ENCODE measurements around the gene SYDE2.
A peak's percentile ranks its signal among the peaks of the same experiment; 100 is the strongest.
"Not testable (repeated sequence)": the region's sequence is repeated elsewhere in the genome, so short reads cannot be mapped to it uniquely, and the experiment has no call there.

Gene SYDE2, protein sequence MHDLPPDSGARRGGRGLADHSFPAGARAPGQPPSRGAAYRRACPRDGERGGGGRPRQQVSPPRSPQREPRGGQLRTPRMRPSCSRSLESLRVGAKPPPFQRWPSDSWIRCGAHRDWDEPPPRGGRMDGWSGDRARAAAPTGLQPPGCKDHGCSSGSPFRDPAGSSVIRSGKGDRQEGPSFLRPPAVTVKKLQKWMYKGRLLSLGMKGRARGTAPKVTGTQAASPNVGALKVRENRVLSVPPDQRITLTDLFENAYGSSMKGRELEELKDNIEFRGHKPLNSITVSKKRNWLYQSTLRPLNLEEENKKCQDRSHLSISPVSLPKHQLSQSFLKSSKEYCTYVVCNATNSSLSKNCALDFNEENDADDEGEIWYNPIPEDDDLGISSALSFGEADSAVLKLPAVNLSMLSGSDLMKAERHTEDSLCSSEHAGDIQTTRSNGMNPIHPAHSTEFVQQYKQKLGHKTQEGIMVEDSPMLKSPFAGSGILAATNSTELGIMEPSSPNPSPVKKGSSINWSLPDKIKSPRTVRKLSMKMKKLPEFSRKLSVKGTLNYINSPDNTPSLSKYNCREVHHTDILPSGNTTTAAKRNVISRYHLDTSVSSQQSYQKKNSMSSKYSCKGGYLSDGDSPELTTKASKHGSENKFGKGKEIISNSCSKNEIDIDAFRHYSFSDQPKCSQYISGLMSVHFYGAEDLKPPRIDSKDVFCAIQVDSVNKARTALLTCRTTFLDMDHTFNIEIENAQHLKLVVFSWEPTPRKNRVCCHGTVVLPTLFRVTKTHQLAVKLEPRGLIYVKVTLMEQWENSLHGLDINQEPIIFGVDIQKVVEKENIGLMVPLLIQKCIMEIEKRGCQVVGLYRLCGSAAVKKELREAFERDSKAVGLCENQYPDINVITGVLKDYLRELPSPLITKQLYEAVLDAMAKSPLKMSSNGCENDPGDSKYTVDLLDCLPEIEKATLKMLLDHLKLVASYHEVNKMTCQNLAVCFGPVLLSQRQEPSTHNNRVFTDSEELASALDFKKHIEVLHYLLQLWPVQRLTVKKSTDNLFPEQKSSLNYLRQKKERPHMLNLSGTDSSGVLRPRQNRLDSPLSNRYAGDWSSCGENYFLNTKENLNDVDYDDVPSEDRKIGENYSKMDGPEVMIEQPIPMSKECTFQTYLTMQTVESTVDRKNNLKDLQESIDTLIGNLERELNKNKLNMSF

DNA sequence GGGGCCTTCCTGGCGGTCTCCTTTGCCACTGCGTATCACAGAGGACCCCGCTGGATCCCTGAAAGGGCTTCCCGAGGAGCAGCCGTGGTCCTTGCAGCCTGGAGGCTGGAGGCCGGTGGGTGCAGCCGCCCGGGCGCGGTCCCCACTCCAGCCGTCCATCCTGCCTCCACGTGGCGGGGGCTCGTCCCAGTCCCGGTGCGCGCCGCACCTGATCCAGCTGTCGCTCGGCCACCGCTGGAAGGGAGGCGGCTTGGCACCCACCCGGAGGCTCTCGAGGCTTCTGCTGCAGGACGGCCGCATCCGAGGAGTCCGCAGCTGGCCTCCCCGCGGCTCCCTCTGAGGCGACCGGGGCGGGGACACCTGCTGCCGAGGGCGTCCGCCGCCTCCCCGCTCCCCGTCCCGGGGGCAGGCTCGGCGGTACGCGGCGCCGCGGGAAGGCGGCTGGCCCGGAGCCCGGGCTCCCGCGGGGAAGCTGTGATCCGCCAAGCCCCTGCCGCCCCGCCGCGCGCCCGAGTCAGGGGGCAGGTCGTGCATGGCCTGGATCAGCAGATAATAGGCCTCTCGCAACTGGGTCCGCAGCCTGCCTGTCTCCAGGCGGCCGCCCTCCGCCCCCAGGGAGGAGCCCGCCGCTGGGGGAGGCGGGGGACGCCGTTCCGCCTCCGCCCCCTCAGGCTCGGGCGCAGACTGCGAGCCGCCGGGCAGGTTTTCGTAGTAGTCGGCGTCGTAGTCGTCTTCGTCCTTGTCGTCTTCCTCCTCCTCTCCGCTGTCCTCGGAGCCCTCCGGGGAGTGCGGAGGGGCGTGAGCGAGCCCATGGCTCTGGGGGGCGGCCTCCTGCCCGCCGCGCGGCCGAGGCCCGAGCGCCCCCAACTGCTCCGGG, at the start of gene SYDE2:
TSS of gene SYDE2 (minus strand) at position 554 of the 877 bp plus-strand sequence. CDS start at position 534, 20 bp downstream.
- DNase-seq, result peak; percentile 69 to 77

DNA sequence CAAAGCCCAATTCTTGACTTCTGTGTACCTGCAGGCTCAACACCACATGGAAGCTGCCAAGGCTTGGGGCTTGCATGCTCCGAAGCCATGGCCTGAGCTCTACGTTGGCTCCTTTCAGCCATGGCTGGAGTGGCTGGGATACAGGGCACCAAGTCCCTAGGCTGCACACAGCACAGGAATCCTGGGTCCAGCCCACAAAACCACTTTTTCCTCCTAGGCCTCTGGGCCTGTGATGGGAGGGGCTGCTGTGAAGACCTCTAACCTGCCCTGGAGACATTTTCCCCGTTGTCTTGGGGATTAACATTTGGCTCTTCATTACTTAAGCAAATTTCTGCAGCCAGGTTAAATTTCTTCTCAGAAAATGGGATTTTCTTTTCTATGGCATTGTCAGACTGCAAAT, 48.2 kb upstream of the SYDE2 start:
- DNase-seq, result not testable (repeated sequence)

DNA sequence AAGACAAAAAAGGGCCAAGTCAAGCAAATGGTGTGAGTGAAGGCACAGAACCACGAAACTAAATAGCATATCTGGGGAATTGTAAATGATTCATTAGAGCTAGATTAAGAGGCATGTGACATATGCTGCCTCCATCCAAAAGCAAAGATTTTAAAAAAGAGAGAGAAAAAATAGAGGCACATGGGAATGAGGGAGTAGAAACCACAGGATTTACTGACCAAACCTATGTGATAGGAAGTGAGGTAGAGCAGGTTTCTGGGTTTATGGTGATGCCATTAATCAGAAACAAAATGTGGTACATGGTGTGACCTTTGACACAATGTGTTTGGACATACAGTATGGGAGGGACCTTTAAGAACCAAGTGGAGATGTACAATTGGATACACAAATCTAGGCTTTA, 45.1 kb upstream of the SYDE2 start:
- no peak for DNase-seq

DNA sequence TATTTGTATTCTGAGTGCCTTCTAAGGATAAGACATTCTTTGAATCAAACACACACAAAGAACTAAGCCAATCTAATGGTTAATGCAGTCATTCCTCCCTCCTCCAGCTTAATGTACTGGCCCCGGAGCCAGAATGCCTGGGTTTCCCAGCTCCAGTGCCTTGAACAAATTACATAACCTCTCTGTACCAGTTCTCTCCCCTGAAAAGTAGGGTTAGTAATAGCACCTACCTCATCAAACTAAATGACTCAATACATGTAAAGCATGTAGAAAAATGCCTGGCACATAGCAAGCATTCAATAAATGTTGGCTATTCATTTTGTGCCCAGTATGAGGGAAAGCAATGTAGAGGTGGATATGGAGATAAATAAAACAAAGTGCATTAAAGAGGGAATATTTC, 44.6 kb upstream of the SYDE2 start:
- DNase-seq, result no peak

DNA sequence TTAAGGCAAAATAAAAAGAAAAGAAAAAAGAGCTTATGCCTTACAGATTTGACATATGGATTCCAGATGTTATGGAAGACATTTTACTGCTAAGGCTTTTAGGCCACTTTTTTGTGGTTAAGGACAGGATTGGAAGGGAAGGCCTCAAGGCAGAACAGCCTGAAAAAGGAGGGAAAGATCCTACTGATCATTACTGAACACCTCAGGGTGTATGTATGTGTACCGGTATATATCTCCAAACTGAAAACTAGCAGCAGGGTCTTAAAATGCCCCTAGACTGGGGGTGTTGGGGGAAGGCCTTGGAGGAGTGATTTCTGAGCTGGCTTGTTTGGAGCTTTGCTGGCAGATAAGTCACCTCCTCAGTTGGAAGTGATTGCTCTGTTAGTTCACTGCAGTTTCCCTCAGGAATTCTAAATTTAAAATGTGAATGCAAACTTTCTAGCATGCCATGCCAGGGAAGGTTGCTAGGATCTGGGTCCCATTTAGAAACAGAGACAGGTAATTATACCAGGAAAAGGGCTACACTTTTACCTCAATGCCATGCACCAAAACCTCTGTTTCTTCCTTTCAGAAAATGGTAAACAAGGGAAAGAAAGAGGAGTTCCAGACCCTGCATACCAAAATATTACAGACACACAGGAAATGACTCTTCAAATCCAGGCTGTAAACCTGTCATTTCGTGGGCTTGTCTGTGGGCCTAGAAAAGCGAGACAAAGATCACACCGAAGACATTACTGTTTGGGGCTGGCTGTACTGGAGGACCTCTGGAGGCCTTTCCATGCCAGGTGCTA, 43.6 kb upstream of the SYDE2 start:
- no peak for DNase-seq

DNA sequence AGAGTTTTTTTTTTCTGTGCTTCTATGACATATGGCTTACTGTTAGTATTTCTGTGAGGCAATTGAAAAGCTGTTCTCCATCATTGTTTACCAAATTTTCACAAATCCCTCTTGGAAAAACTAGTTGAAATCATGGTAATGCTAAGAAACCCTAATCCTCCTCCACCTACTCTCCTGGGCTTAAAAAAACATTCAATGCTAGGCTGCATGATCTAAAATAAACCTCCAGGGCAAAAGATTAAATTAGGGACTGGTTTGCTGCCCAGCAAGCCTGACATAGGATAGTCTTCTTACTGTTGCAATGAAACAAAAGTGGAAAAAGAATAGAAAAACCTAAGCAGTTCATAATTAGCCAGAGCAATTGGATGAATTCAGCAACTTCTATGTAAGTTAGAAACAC, 42.6 kb upstream of the SYDE2 start:
- DNase-seq, result no peak

DNA sequence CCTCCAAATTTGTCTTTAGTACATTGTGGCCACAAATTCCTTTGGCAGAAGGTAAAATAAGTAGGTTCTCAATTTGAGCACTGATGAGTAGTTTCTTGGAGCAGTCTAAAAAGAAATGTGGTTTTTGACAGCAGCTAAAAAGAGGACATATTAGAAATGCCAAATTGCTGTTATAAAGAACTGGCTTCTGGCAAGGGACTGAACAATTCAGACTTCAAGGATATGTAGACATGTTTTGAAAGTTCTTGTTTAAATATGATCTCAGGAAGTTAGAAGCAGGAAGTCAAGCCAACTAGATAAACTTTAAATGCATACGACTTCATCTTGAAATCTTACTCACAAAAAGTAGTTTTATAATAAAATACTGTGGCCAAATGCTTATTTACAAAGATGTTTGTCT, 39.8 kb upstream of the SYDE2 start:
- no peak for DNase-seq

DNA sequence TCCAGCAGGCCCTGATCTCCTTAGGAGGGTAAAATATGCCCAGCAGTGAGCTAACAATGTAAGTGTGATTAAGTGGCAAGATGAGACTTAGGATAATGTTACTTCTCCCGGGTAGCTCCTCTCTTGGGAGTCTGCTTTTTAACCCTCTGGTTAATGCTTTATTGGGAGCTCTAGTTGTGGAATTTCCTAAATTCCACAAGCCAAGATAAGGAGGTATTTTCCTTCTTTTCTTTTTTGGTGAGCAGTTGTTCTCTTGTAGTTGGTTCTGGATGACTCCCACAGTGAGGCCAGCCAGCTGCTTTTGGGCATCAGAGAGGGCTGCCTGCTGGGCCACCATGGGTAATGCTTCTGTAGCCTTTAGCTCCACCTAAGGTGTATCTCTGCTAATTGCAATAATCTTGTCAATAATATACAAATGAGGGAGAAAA, 39.4 kb upstream of the SYDE2 start:
- DNase-seq, result no peak

DNA sequence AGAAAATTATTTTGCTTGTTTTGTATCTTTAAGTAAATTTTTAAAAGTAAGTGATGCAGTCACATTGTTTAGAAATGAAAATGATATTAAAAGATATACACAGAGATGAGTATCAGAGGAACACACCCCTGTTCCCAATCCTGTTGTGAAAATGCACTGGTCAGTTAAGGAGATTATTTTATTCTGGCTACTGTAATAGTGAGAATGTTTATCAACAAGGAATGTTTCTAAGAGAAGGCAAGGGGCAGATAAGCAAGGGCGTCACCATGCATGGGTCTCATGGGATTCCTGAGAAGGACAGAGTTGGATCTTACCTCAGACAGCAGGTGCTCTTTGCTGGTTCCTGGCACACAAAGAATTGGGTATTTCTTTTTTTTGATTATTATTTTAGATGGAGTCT, 36.8 kb upstream of the SYDE2 start:
- no peak for DNase-seq

DNA sequence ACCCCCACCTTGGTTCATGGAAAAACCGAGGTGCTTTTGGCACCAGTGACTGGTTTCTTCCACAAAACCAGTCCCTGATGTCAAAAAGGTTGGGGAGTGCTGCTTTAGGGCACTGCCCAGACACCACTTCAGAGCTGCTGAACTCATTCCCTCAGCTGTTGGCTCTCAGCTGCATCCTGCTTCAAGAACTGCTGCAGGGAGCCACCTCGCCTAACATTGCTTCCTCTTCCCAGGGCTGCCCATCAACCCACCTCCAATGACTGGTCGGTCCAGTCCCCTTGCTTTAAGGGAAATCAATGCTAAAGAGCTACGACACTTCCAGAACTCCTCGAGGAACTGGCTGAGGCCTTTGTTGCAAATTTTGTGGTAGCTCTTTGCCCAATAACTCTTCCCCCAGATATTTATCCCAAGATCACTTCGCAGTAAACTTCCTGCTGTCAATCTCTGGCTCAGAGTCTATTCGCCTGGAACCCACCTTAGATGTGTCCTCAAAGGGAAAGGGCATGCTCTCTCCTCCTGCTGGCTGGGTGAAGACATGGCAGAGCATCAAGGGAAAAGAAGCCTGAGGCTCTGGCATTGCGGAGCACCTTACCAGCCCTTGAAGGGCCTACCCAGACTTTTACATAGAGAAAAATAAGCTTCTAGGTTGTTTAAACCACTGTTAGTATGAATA, 29.6 kb upstream of the SYDE2 start:
- DNase-seq, result no peak

DNA sequence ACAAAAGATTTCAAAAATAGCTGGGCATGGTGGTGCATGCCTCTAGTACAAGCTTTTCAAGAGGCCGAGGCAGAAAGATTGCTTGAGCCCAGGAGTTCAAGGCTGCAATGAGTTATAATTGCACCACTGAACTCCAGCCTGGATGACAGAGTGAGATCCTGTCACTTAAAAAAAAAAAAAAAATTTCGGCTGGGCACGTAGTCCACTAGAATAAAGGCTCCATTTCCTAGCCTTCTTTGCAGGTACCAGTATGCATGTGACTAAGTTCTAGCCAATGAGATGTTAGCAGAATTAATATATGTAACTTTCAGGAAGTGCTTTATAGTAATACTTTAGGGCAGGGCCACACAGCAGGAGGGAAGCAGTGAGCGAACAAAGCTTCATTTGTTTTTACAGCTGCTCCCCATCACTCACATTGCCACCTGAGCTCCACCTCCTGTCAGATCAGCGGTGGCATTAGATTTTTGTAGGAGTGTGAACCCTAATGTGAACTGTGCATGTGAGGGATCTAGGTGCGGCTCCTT, 28.8 kb upstream of the SYDE2 start:
- no peak for DNase-seq

DNA sequence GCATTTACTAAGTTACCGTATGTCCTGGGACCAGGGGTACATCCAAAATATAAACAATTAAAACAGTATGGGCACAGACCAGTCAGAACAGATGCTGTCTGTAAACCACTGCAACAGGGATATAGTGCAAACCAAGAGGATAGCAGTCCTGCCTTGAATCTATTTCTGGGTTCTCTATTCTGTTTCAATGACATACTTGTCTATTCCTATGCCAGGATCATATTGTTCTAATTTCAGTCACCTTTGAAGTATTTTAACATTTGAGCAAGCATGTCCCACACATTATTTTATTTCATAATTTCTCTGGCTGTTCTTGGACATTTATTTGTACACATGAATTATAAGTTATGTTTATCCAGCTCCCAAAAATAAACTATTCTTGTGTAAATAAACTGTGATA, 28.2 kb upstream of the SYDE2 start:
- no peak for DNase-seq

DNA sequence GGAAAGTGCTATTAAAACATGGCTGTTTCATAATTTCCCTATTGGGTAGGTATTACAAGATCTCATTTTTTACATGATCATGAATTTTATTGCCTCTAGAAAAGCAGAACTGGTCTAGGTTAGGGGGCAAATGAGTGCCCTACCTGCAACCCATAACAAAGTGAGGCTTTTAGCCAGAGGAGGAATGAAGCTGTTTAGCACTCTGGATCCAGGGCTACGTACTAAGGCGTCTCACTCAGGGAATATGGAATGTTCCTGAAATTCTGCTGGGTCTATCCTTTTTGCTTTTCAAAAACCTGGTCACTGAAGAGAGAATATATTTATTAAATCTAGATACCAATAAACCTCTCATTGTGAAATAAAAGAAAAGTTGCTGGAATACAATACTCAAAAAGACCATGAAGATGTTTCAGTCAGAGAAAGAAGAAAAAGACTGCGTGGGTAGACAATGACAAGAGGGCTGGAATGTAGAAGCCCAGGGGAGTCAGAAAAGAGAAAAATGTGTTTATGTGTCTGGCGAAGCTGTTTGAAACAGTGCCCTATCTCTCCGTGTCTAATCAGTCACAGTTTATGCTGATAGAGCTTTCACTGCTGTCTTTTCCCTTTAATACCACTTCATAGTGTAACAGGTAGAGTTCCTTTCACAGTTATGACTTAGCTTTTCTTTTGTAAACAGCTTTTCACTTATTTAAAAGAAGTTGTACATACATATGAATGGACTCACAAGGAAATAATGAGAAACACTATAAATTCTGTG, 25.0 kb upstream of the SYDE2 start:
- DNase-seq, result no peak

DNA sequence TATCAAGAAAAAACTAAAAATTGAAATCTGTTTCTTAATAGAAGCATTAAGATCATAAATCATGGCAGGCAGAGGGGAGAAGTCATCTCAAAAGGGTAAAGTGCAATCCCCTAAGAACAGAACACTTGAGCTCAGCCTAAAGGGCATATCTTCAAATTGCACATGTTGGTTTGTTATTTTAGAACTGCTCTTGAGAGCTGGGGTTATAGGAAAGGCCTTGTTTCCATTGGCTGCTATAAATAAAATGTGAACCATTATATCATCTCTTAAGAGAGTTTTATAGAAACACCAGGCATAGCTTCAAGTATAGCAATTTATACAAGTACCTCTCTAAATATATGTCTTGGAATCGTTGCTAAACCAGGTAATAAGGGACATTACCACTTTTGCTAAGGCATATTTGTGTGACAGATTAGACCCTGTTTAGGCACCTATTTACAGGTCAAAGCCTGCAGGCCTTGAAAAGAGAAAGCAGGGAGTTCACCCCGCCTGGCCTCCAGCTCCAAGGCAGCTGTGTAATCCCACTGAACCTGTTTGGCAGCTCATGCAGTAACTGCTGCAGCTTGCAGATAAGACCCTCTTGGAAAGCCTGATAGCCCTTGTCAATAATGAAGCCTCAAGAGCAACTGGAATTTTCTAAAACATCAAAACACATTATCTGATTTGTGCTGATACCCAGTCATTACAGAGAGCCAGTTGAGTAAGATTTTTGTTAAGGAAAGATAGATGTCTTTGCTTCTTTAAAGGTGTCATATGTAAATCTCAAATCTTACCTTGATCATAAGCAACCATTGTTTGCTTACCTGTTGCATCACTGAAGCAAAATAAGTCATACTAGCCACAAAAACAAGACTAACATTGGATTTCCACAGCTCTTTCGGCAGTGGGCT, 24.2 kb upstream of the SYDE2 start:
- no peak for DNase-seq

DNA sequence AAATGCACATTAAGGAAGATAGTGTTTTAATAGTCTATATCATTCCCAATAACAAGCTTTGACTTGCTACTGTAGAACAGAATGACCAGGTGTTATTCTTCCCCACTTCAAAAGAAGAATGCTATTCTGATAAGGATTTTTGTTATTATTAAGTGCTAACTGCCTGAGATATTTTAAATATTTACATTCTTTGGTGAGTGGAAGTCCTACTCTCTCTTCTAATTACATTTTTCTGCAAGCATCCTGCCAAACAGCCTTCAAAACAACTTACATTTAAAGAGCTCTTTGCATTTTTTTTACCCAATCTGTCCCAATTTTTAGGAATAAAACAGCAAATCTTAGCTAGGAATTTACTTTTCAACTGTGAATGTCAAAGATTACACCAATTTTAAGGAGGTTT, 23.5 kb upstream of the SYDE2 start:
- DNase-seq, result no peak

DNA sequence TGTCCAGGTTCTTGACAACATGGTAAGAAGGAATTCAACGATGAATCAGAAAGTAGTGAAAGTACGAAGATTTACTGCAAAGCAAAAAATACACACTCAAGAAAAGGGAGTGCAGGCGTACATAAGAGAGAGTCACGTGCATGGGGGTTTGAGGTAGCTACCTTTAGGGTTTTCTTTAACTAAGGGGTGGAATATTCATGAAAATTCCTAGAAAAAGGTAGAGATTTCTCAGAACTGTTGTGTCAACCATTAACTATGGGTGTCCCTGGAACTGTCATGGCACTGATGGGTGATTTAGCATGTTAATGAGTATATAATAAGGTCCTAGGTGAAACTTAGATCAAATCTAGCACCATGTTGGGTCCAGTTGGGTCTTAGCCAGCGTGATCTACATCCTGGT, 22.5 kb upstream of the SYDE2 start:
- no peak for DNase-seq

DNA sequence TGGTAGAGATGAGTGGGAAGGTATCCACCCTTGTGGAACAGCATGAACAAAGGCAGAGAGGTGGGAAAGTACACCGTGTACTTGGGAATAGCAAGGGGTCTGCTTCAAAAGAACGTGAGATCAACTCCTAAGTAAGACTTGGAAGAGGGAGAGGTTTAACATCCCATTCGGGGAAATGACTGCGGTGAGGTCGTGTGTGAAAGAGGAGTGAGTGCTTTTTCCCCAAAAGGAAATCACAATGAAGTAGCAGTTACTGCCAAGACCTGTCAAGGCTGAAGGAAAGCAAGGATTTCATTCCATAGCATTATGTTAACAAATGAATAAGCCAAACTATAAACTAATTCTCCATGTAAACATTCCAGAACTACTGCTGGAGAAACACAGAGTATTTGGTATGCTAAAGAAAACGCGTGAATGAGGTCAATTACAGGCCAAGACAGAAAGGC, 20.0 kb upstream of the SYDE2 start:
- no peak for DNase-seq

DNA sequence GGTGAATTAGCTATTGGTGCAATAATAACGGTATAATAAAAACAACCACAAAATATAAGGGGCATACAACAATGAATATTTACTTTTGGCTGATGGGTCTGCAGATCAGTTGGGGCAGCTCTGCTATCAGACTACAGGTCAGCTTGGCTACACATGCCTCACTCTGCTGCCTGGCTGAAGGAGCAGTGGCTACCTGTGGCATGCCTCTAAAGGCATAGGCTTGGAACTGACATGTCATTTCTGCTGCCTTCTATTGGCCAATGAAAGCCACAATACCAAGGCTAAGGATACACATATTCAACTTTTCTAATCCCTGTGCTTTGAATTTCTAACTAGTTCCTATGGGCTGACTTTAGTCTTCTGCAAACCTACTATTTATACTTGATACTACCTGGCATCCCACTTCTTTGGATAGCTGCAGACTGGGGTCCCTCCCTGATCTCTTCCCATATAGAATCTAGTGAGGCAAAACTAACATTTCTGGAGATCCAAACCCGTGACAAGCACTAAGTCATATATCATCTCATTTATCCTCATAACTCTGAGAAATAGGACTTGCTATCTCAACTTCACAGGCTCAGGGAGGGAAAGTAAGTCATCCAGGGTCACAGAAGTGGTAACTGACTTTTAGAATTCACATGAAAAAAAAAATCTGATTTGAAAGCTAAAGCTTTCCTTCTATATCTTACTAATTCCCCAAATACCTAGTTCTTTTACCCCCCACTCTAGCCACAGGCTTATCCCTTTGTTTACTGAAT, 19.2 kb upstream of the SYDE2 start:
- DNase-seq, result no peak
